HG02588 (cell line): ENCODE results near the gene IQCF5.
"Not testable (repeated sequence)": the region's sequence is repeated elsewhere in the genome, so short reads cannot be mapped to it uniquely, and the experiment has no call there.

Experiments
- ATAC-seq: cut with Tn5 transposase; IDR thresholded peaks from one replicate; pipeline ENCODE4 v1.9.1; 2021; ENCODE audit warnings: mild to moderate bottlenecking, moderate library complexity; ENCODE audit not compliant: unreplicated experiment

IQCF5 gene

DNA sequence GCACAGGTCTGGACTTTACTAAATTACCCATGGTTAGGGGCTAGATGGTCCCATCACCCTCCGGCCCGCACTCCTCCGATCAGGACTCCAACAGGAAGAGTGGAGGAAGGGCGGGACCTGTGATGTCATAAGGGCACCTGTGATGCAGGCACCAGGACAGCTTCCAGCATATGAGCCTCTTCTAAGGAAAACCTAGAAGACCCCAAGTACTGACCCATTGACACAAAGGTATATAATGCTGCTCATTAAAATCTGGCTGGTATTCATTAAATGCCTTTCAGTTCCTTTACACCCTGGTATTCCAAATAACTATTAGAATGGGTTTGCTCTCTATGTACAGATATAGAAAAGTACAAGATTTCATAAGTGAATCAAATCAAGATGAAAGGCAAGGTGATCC lies at the start of gene IQCF5:
TSS of gene IQCF5 (minus strand) at position 101 of the 400 bp plus-strand sequence. CDS start at position 31, 70 bp downstream.
- ATAC-seq, result no peak

GRCh38 chr3:51921081-51921578 lies 45.7 kb upstream of the IQCF5 start:
- ATAC-seq, result no peak

DNA sequence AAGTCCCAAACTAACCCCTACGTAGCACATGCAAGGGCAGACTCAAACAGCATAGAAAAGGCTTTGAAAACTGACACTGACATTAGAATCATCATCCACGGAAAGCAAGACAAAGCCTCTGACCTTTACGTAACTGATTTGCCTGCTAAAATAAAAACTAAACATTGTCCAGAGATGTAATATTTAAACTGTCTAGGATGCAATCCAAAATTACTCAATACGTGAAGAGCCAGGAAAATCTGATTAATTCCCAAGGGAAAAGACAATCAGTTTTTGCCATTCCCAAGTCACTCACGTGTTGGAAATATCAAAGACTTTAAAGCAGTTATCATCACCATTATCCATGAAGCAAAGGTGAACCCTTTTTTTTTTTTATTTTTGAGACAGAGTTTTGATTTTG lies 41.0 kb upstream of the IQCF5 start:
- no peak for ATAC-seq

GRCh38 chr3:51908026-51908425 lies 32.6 kb upstream of the IQCF5 start:
- ATAC-seq, result no peak

- no peak for ATAC-seq
These were observed 28.8 kb upstream of the IQCF5 start for GRCh38 chr3:51904034-51904823.

DNA sequence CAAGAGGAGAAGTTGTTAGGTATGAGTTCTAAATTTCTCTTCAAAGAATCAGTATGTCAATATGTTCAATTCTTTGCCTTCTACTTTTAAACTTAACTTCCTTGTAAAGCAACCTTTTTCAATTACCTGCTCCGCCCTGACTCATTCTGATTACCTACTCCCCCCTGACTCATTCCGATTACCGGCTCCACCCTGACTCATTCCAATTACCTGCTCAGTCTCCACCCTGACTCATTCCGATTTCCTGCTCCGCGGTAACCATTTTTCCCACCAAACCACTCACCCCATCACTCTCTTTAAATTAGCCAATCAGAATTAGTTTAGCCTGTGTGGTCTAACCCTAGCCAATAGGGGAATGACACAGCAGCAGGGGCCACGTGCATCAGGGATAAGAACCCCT lies 27.0 kb upstream of the IQCF5 start:
- ATAC-seq, result not testable (repeated sequence)

GRCh38 chr3:51900043-51900442 lies 24.6 kb upstream of the IQCF5 start:
- ATAC-seq, result not testable (repeated sequence)

DNA sequence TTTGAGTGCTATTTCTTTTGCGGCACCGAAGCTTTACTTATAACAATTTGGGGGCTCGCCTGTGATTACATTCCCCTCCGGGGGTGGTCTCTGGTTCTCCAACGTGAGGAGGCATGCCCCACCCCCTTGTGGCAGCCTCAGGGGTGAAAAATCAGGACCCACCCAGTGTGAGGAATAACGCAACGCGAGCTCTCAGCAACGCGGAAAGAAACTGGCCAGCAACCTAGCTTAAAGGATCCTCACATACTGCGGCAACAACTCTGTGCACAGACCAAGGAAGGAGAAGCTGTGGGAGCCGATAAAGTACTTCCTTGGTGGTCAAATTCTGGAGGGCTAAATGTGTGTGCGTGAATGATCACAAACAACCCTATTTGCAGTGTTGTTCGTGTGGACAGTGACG lies 22.0 kb upstream of the IQCF5 start:
- no peak for ATAC-seq

GRCh38 chr3:51896607-51897305 lies 21.4 kb upstream of the IQCF5 start:
- ATAC-seq, result no peak

DNA sequence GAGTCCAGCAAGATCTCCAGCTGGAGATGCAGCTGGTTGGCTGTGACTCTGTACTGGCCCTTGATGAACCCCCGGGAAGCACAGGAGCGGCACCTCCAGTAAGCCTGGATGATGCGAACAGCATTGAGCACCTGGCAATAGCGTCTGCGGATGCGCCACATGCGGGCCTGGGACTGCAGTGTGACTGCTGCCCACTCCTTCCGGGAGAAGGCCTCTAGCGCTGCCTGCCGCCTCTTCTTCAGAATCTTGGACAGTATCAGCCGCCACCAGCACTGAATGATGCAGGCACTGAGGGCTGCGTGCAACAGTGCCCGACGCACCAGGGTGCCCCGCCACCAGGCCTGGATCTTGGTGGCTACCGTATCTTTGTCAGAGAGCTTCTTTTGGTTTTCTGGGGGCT lies 19.5 kb upstream of the IQCF5 start:
- no peak for ATAC-seq

- no peak for ATAC-seq
These were observed 19.0 kb upstream of the IQCF5 start for GRCh38 chr3:51894391-51894790.

- no peak for ATAC-seq
These were observed 16.0 kb upstream of the IQCF5 start for GRCh38 chr3:51891242-51892039.

GRCh38 chr3:51888463-51889105 lies 13.2 kb upstream of the IQCF5 start:
- ATAC-seq, result no peak

GRCh38 chr3:51887620-51888019 lies 12.2 kb upstream of the IQCF5 start:
- no peak for ATAC-seq

GRCh38 chr3:51886447-51886846 lies 11.0 kb upstream of the IQCF5 start:
- ATAC-seq, result no peak

DNA sequence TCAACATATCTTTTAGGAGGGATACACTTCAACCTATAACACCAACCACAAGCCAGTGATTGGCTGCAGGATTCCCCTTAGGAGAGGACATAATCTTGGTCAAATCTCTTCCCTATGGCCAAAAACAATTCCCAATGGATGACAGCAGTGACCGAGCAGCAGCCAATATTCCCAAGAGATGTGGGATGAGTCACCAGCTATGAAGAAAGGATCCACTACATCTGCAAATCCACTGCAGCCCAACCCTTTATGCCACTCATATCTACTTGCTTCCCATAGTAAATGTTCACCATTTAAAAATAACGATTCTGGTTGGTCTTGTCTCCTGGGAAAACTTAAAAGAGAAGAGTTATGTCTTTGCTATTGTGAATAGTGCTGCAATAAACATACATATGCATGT lies 4.5 kb upstream of the IQCF5 start:
- no peak for ATAC-seq

DNA sequence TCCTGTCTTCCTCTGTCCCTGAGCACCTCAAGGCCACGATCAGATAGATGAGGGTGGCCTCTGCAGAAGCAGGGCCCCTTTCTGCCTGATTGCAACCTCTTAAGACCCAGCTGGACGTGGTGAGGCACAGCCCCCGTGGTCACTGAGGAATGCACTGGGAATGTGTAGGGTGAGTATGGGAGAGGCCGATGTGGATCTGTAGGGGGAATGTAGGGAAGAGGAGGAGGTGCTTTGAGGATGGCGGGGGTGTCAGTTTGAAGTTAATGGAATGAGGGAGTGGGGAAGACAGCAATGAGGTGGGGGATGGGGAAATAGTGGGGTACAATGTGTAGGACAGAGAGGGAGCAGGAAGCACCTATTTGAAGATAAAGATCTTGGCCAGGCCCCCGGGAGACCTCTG lies 785 bp upstream of the IQCF5 start:
- ATAC-seq, result no peak

- no peak for ATAC-seq
These were observed 512 bp downstream of the IQCF5 start for GRCh38 chr3:51874889-51875288.

GRCh38 chr3:51874411-51874810 lies 990 bp downstream of the IQCF5 start:
- ATAC-seq, result no peak

GRCh38 chr3:51873876-51874275 lies 1.5 kb downstream of the IQCF5 start:
- no peak for ATAC-seq

DNA sequence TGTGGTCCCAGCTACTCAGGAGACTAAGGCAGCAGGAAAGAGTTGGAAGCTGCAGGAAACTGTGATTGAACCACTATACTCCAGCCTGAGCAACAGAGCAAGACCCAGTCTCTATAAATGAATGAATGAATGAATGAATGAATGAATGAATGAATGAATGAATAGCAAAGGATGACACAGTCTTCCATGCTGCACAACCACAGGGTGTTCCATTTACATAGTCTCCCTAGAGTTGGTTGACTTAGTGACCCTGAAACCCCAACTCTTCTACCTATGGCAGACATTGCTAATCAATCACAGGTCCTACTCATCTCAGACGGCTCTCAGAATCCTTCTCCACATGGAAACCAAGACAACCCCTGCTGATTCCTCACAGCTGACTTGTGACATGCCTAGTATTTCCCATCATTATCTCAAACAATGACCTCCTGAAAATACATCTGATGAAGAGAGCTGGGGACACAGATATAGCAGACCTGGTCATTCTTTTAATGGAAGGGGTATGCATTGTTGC lies 2.1 kb downstream of the IQCF5 start:
- ATAC-seq, result no peak
